GM18505 (cell line): ENCODE results near the gene ABHD14A.
A peak's percentile ranks its signal among the peaks of the same experiment; 100 is the strongest.

Experiments
- ATAC-seq: cut with Tn5 transposase; IDR thresholded peaks from one replicate; pipeline ENCODE4 v1.9.1; 2021; ENCODE audit not compliant: unreplicated experiment
- POLR2A ChIP-seq: IDR thresholded peaks from 4 replicates; pipeline ENCODE4 v1.6.1; 2011; ENCODE audit warnings: borderline replicate concordance; ENCODE audit not compliant: insufficient read depth, insufficient read length; ENCODE audit errors: extremely low read depth

ABHD14A gene

DNA sequence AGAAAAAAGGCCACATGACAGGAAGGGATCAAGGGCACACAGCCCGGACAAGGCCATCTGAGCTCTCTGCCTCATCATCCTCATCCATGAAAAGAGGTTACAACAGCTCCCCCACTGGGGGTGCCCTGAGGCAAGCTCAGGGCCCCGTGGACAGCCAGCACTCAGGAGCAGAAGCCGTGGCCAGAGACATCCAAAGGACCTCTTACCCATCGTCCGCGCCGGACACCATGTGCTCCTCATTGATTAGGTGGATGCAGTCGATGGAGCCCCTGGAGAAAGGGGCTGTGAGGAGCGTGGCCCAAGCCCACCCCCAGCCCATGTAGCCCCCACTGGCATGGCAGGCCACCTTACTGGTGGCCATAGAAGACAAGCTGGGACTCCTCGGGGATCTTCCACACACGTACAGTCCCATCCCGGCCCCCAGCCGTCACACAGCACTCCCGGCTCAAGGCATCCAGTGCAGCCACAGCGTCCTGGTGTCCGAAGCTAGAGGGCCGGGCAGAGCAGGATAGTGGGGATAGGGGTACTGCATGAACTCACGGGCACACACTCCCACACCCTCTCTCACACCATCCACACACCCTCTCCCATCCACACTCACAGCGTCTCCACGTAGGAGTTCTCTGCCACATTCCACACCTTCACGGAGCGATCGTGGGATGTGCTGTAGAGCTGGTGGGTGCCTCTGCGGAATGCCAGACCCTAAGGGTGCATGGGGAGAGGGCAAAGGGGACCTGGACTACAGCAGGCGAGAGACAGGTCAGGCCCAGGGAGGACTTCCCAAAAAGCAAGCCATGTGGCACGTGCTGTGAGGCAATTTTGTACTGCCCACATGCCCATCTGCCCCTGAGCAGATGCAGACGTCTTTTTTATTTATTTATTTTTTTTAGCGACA, 39.6 kb upstream of the ABHD14A start:
- no peak for ATAC-seq
- TF ChIP-seq POLR2A = no peak

DNA sequence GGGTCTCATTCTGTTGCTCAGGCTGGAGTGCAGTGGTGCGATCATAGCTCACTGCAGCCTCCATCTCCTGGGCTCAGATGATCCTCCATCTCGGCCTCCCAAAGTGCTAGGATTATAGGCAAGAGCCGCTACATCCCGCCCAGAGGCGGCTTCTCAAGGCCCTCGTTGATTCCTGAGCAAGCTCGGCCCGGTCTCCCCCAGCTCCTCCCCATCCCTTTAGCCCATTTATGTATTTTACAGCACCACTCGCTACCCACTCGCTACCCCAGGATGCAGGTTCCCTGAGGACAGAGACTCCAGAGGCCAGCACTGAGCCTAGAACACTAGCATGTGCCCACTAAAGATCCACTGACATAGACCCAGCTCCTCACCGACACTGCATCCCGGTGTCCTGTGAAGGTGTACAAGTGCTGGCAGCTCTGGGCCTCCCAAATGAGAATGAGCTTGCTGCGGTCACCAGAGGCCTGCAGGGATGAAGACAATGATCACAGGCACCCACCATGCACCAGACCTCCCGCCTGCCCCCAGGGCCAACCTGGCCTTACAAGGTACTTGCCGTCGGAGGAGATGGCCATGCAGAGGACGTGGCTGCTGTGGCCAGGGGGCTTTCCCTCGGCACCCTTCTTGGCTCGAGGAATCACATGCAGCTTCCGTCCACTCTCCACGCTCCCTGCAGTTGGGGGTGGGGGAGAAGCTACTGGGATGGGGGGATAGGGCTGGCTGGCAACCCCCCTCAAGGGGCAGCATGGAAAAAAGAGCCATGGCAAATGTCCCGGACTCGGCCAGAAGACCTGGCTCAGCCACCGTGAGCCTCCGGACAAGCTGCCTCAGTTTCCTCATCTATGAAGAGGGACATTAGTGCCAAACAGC, 38.7 kb upstream of the ABHD14A start:
- ATAC-seq = no peak

DNA sequence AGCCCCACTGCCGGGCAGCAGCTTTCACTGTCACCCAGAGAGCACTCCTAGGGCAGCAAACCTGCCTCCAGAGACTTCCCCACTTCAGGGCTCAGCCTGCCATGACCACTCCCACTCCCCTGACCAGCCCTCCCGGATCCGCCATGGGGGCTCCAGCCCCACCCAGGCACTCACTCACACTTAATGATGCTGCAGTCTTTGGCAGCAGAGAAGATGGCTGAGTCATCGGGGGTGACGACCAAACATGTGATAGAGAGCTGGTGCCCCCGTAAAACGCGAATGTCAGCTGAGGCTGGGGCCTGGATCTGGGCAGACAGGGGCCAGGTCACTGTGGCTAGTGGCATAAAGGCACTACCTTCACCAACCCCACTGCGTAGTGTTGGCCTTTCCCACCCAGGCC, 37.9 kb upstream of the ABHD14A start:
- TF ChIP-seq POLR2A = no peak
- no peak for ATAC-seq

More for the DNA sequence above, 38.7 kb upstream of the ABHD14A start:
- no peak for TF ChIP-seq POLR2A

DNA sequence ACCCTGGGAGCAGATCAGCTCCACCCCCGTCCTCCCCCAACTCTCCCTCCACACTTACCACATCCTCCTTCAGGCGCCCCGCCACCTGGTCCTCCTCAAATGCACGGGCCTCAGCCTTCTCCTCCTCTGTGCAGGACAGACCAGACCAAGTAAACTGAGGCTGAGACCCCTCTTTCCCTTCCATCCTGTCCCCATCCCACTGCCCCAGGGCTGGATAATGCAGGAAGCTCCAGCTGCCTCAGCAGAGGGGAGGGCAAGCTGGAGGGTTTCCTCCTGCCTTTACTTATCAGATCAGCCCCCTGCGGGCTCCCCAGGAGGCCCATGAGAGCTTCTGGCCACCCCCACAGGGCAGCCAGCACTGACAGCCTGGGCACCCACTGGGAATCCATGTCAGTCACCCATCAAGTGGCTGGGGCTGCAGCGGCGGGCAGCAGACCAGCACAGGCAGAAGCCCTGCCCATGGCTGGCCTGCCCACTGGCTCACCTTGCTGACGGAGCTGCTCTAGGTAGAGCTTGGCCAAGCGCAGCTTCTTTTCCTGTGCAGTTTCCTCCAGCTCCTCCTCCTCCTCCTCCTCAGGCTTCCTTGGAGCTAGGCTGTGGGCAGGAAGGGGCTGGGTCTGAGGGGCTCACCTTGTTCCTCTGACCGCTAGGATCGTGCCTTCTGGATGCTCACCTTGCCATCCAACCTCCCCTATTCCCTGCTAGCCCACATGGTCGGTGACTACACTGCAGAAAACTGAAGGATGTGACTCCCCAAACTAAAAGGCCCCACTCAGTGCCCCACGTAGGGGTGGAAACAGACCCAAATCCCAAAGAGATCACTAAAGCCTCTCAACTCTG, 37.0 kb upstream of the ABHD14A start:
- TF ChIP-seq POLR2A = no peak
- no peak for ATAC-seq

DNA sequence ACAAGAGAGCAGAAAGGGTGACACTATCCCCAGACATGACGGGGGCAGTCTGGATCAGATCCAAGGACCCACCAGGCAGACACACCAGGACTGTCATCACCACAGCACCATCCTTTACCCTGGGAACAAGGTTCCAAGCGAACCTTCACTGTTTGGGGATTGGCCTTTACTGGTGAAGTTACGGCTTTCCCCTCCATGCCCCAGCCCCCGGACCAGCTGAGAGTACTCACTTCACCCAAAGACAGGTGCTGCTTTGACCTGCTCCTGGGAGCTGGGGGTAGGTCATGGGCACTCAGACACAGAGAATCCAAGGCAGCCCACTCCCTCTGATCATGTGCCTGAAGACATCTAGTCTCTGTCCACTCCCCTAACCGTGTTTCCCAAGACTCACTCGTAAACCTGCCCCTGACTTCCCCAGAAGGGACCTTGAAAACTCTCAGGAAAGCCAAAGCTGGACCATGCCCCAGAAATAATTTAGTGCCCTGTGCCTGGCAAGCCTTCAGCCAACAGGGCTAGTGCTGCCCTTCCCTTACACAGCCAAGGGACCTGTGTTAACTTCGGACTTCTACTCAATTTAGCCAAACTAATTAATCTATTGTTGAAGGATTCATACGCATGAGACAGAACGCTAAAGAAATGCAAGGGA, 36.0 kb upstream of the ABHD14A start:
- TF ChIP-seq POLR2A = no peak
- no peak for ATAC-seq

DNA sequence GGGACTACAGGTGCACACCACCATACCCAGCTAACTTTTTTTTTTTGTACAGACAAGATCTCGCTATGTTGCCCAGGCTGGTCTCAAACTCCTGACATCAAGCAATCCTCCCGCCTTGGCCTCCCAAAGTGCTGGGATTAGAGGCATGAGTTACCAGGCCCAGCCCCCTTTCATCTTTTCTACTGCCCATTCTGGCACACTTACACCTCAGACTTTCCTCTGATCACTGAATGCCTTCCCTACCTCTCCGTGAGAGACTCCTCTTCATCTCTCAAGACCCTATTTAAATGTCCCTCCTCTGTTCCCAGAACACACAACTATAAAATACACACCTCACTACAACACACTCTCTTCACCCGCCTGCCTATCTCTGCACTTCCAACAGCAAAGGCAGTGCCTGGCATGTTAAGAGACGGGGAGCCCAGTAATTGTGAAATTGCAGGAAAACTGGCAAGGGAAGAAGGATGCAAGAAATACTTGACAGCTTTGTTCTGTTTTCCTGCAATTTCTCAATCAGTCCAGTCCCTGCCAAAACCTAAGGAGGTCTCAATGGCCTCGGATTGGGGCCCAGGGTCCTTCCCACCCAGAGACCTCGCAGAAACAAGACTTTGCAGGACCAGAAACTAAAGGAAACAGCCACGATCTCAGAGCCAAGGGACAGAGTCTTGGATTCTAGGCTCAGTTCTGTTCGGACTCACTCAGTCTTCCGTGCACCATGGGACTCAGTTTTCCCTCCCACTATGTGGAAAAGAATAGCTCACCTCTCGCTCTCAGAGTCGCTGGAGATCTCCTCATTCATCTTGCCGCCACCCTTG, 34.0 kb upstream of the ABHD14A start:
- no peak for TF ChIP-seq POLR2A
- ATAC-seq = no peak

DNA sequence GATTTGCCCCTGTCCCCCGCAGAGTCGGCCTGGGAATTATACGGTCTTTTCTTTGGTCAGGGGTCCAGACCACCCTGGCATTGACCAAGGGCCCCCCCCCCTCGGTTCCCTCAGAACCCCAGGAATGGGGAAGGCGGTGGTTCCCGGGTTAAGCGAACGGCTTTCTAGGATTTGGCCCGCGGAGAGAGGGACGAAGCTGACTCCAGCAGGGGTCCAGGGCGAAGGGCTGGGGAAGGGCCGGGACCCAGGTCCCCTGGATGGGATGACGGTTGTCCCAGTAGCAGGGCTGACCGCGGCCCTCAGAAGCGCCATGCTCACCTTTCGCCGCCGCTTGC, 33.4 kb upstream of the ABHD14A start:
- no peak for TF ChIP-seq POLR2A
- no peak for ATAC-seq

DNA sequence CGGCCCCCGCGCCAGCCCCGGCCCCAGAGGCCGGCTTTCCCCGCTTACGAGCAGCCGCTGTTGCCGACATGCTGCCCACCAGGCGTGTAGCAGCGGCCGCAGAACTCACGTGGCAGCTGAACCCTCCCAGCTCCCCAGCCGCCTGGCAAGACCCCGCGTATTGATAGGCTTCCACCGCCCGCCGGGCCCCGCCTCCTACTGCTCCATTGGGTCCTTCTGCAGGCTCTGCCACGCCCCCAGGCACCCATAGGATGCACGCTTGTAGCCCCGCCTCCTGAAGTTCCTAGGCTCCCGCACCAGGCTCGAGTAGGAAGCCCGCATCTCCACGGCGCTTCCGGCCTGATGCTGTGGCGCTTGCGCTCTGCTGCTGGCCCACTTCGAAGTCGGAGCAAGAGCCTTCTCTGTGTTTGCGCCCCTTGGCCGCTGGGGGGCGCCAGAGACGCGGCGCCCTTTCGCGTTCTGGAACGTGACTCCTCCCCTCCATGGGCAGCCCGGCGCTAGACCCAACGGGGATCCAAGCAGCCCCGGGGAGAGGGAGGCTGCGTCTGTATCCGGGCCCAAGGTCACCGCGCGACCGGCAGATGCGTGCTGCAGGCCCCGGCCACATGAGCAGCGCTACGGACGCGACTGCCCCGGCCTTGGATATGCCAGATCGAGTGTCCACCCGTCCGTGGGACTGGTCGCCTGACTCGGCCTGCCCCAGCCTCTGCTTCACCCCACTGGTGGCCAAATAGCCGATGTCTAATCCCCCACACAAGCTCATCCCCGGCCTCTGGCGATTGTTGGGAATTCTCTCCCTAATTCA, 32.9 kb upstream of the ABHD14A start, which contains the start of the genes PARP3 and RRP9:
Gene PARP3 (plus strand): TSS at position 566 of the 805 bp plus-strand sequence. CDS start 993 bp downstream, outside the sequence.
Gene RRP9 (minus strand): TSS at position 107 of the 805 bp plus-strand sequence. CDS start 37 bp downstream, at position 70.
- TF ChIP-seq POLR2A = peak; percentile 73
- ATAC-seq = peak; percentile 89

DNA sequence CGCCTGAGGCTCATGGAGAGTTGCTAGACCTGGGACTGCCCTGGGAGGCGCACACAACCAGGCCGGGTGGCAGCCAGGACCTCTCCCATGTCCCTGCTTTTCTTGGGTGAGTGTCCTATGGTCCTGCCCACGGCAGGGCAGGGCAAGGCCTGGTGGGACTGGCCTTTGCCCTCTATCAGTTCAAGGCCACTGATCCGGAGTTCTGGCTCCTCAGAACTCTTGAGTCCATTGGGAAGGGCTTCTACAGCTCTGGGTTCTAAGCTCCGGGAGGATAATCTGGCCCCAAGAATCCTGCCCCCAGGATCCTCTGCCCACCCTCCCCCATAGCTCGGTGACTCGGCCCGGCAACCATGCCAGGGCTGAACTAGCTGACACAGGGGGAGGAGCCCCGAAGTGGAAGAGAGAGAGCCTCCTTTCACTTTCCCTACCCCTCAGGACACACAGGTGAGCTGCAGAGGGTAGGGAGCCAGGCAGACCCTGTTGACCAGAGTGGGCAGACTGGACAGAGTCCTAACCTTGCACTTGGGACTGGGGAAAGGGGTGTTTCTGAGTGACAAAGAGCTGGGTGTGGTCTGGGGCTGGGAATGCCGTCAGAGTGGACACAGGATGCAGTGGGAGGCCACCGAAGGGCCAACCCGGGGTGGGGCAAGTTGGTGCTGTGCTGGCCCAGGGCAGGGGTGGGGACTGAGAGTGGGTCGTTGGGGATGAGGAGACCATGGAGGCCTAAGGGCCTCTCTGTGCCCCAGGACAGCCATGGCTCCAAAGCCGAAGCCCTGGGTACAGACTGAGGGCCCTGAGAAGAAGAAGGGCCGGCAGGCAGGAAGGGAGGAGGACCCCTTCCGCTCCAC, 32.0 kb upstream of the ABHD14A start:
- TF ChIP-seq POLR2A = peak; percentile 55
- ATAC-seq = no peak
